Measurements from ENCODE around the gene ZDHHC11B. TPM values are rescaled to one million over a fixed set of nuclear protein-coding genes. Genes with fewer than 3 reads are reported as not detected.

Gene ZDHHC11B
- total RNA-seq, 1 donor from 2014 or later: 8.0 TPM

Other genes starting within 250 kb of the ZDHHC11B start
- 13.2 TPM for gene CEP72, start 172.4 kb downstream of the ZDHHC11B start, total RNA-seq
- 16.1 TPM for gene TPPP, start 91.4 kb downstream of the ZDHHC11B start, total RNA-seq
- gene ZDHHC11, start 66.3 kb upstream of the ZDHHC11B start, total RNA-seq: 12.6 TPM
- gene BRD9, start 108.1 kb upstream of the ZDHHC11B start, total RNA-seq: 33.8 TPM
- gene TRIP13, start 108.2 kb upstream of the ZDHHC11B start, total RNA-seq: 0.81 TPM
- gene NKD2, start 224.1 kb upstream of the ZDHHC11B start, total RNA-seq: 64.4 TPM

Measured in upper lobe of right lung (tissue), 1 donor.